Activated CD8-positive, alpha-beta memory T cell treated with anti-CD3 and anti-CD28 coated beads for 48 hours (primary cell): ENCODE data around the gene TOR4A.

Source experiments
- DNase-seq, 3 experiments: peaks; one replicate each; pipeline ENCODE4 v3.0.0-alpha.2; 2020; ENCODE audit warnings: low read depth in 2 of 3, low spot score in 2 of 3

TOR4A gene

GRCh38 chr9:137293482-137294090 is 16.1 kb downstream of the TOR4A start:
- no peak for DNase-seq

GRCh38 chr9:137294091-137294680 is 16.7 kb downstream of the TOR4A start:
- DNase-seq: no peak

GRCh38 chr9:137294681-137295237 is 17.2 kb downstream of the TOR4A start:
- no peak for DNase-seq

- no peak for DNase-seq
These were observed 17.8 kb downstream of the TOR4A start for GRCh38 chr9:137295238-137295811.

GRCh38 chr9:137295849-137296669 is 18.5 kb downstream of the TOR4A start:
- no peak for DNase-seq

GRCh38 chr9:137296670-137297664 is 19.4 kb downstream of the TOR4A start:
- no peak for DNase-seq

- DNase-seq: no peak
These were observed 20.4 kb downstream of the TOR4A start for GRCh38 chr9:137297966-137298365.

GRCh38 chr9:137298401-137299202 is 21.1 kb downstream of the TOR4A start:
- no peak for DNase-seq

GRCh38 chr9:137299203-137299565 is 21.7 kb downstream of the TOR4A start:
- DNase-seq: no peak

GRCh38 chr9:137299938-137300337 is 22.4 kb downstream of the TOR4A start:
- DNase-seq: no peak

GRCh38 chr9:137300567-137301080 is 23.1 kb downstream of the TOR4A start:
- no peak for DNase-seq

GRCh38 chr9:137301081-137301947 is 23.8 kb downstream of the TOR4A start:
- DNase-seq: no peak

GRCh38 chr9:137302118-137302448 is 24.6 kb downstream of the TOR4A start, which contains the start of gene NRARP:
NRARP (minus strand) TSS chr9:137302271; CDS start chr9:137301928, 343 bp downstream.
- peak; percentile 77 to 88 (median 84) for DNase-seq

GRCh38 chr9:137302449-137303150 is 25.1 kb downstream of the TOR4A start:
- no peak for DNase-seq

- no peak for DNase-seq
These were observed 25.8 kb downstream of the TOR4A start for GRCh38 chr9:137303151-137303892.

GRCh38 chr9:137303893-137304382 is 26.4 kb downstream of the TOR4A start:
- DNase-seq: no peak
